GM19023 (cell line): ENCODE results near the gene NFKBIE.

Experiments used
- ATAC-seq: cut with Tn5 transposase; IDR thresholded peaks from one replicate; pipeline ENCODE4 v1.9.1; 2021; ENCODE audit warnings: mild to moderate bottlenecking, moderate library complexity; ENCODE audit not compliant: unreplicated experiment

Gene NFKBIE

GRCh38 chr6:44275271-44275748, 10.0 kb upstream of the NFKBIE start:
- no peak for ATAC-seq

GRCh38 chr6:44273617-44274016, 8.3 kb upstream of the NFKBIE start:
- no peak for ATAC-seq

- ATAC-seq: no peak
Observed at GRCh38 chr6:44272999-44273566, 7.7 kb upstream of the NFKBIE start.

- ATAC-seq: no peak
Observed at GRCh38 chr6:44272529-44272928, 7.2 kb upstream of the NFKBIE start.

- ATAC-seq: no peak
Observed at GRCh38 chr6:44271914-44272313, 6.6 kb upstream of the NFKBIE start.

- no peak for ATAC-seq
Observed at GRCh38 chr6:44271406-44271723, 6.0 kb upstream of the NFKBIE start.

- ATAC-seq: no peak
Observed at GRCh38 chr6:44270526-44271405, 5.4 kb upstream of the NFKBIE start.

GRCh38 chr6:44269921-44270525, 4.7 kb upstream of the NFKBIE start, which contains the start of gene TMEM151B:
TSS of gene TMEM151B (plus strand) at chr6:44270450. CDS start at chr6:44270743, 293 bp downstream.
- no peak for ATAC-seq

GRCh38 chr6:44269178-44269920, 4.0 kb upstream of the NFKBIE start:
- ATAC-seq: no peak

GRCh38 chr6:44268095-44268628, 2.8 kb upstream of the NFKBIE start:
- ATAC-seq: no peak

- no peak for ATAC-seq
Observed at GRCh38 chr6:44267252-44267651, 1.9 kb upstream of the NFKBIE start.

- no peak for ATAC-seq
Observed at GRCh38 chr6:44266347-44266746, 996 bp upstream of the NFKBIE start.

- no peak for ATAC-seq
Observed at GRCh38 chr6:44265722-44266233, 427 bp upstream of the NFKBIE start.

GRCh38 chr6:44264154-44265006, 971 bp downstream of the NFKBIE start:
- ATAC-seq: peak; percentile 33

GRCh38 chr6:44263354-44264100, 1.8 kb downstream of the NFKBIE start:
- no peak for ATAC-seq

- no peak for ATAC-seq
Observed at GRCh38 chr6:44262467-44263353, 2.6 kb downstream of the NFKBIE start.

GRCh38 chr6:44261581-44261980, 3.8 kb downstream of the NFKBIE start:
- ATAC-seq: no peak
